HFF-Myc (cell line): ENCODE results near the gene PRCP.
"Not testable (repeated sequence)": the region's sequence is repeated elsewhere in the genome, so short reads cannot be mapped to it uniquely, and the experiment has no call there.

ENCODE experiments used
- DNase-seq: peaks from one replicate; pipeline ENCODE4 v3.0.0-alpha.2; 2011; ENCODE audit warnings: low read depth; ENCODE audit errors: extremely low read depth
- H3K4me3 ChIP-seq: replicated peaks from 2 replicates; pipeline ENCODE4 v1.5.1; 2011; ENCODE audit warnings: low read depth, mild to moderate bottlenecking, control low read depth, low read length
- TF ChIP-seq, protein P1 (sequence below): IDR thresholded peaks from 2 replicates; pipeline ENCODE4 v1.5.1; 2012; ENCODE audit warnings: mild to moderate bottlenecking, low read depth, low read length, control low read depth; ENCODE audit errors: missing control alignments

The PRCP gene

GRCh38 chr11:82924522-82925224 lies 24.4 kb upstream of the PRCP start:
- TF ChIP-seq, protein P1, sequence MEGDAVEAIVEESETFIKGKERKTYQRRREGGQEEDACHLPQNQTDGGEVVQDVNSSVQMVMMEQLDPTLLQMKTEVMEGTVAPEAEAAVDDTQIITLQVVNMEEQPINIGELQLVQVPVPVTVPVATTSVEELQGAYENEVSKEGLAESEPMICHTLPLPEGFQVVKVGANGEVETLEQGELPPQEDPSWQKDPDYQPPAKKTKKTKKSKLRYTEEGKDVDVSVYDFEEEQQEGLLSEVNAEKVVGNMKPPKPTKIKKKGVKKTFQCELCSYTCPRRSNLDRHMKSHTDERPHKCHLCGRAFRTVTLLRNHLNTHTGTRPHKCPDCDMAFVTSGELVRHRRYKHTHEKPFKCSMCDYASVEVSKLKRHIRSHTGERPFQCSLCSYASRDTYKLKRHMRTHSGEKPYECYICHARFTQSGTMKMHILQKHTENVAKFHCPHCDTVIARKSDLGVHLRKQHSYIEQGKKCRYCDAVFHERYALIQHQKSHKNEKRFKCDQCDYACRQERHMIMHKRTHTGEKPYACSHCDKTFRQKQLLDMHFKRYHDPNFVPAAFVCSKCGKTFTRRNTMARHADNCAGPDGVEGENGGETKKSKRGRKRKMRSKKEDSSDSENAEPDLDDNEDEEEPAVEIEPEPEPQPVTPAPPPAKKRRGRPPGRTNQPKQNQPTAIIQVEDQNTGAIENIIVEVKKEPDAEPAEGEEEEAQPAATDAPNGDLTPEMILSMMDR = no peak
- no peak overlapping the region for H3K4me3 ChIP-seq
- no peak for DNase-seq

DNA sequence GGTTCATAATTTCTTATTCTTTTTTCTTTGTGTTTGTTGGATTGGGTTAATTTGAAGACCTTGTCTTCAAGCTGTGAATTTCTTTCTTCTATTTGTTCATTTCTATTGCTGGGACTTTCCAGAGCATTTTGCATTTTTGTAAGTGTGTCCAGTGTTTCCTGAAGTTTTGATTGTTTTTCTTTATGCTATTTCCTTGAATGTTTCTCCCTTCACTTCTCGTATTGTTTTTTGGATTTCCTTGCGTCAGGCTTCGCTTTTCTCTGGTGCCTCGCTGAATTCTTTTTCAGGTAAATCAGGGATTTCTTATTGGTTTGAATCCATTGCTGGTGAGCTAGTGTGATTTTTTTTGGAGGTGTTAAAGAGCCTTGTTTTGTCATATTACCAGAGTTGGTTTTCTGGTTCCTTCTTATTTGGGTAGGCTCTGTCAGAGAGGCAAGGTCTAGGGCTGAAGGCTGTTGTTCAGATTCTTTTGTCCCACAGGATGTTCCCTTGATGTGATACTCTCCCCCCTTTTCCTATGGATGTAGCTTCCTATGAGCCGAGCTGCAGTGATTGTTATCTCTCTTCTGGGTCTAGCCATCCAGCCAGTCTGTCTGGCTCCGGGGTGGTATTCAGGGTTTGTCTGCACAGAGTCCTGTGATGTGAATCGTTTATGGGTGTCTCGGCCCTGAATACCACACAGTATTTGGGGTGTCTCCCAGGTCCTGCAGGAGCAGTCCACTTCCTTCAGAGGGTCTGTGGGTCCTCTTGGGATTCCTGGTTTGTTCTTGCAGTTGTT lies 22.4 kb upstream of the PRCP start:
- not testable (repeated sequence) for H3K4me3 ChIP-seq, DNase-seq

GRCh38 chr11:82920227-82920626 lies 20.0 kb upstream of the PRCP start:
- DNase-seq, H3K4me3 ChIP-seq: not testable (repeated sequence)

DNA sequence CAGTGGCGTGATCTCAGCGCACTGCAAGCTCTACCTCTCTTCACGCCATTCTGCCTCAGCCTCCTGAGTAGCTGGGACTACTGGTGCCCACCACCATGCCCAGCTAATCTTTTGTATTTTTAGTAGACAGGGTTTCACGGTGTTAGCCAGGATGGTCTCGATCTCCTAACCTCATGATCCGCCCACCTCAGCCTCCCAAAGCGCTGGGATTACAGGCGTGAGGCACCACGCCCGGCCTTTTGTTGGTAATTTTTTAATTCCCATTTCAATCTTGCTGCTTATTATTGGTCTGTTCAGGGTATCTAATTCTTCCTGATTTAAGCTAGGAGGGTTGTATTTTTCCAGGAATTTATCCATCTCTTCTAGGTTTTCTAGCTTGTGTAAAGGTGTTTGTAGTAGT lies 19.6 kb upstream of the PRCP start:
- H3K4me3 ChIP-seq, DNase-seq: not testable (repeated sequence)

- H3K4me3 ChIP-seq = no peak overlapping the region
- TF ChIP-seq, protein P1 = no peak
- DNase-seq = no peak
Observed at GRCh38 chr11:82909015-82909640, 8.9 kb upstream of the PRCP start.

DNA sequence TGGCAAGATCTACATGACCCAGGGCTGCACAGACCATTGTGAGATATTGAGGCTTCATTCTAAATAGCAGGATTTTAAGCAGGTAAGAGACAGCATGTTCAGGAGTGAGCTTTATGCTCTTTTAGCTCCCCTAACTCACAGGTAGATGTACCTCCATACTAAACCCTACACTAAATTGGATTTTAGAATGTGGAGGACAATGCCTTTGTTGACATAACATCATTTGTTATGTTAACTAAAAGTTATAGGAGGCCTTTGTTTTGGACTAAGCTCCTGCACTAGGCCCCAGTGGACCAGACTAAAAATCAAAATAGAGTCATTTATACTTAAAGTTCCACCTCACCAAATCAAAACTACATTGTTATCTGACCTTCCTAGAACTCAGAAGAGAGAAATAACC lies 8.1 kb upstream of the PRCP start:
- DNase-seq = no peak
- H3K4me3 ChIP-seq = no peak overlapping the region
- TF ChIP-seq, protein P1 = no peak

DNA sequence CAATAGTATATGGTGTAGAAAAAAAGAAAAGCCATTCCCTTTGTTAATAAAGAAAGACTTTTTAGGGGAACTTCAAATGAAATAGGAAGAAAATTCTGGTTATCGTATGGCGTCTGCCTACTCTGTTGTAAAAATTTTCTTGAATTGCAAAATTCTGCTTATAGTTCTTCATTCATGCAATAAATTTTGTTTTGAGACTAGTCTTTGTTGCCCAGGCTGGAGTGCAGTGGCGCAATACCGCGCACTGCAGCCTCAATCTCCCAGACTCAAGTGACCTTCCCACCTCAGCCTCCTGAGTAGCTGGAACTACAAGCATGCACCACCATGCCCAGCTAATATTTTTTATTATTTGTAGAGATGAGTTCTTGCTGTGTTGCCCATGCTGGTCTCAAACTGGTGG lies 7.1 kb upstream of the PRCP start:
- TF ChIP-seq, protein P1 = no peak
- no peak for DNase-seq

DNA sequence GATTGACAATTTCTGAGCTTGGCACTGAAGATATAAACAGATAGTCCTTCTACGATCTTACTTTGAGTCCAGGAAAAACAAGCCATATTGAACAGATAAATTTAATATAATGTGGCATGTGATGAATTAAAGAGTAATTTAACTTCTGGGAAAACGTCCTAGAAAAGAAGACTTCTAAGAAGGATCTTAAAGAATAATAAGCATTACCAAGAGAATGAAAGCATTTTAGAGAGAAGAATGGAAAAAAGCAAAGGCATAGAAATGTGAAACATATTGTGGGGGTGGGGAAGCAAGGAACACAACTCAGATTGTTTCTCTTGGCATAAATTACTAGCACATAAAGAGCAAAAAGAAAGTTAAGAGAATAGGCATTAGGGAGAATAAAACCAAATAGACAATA lies 6.7 kb upstream of the PRCP start:
- no peak for DNase-seq
- H3K4me3 ChIP-seq = no peak overlapping the region
- TF ChIP-seq, protein P1 = no peak

More for the DNA sequence above, 7.1 kb upstream of the PRCP start:
- no peak overlapping the region for H3K4me3 ChIP-seq
